ENCODE results near the gene YARS1. TPM values are rescaled to one million over a fixed set of nuclear protein-coding genes. Genes with fewer than 3 reads are reported as not detected.
A peak's percentile ranks its signal among the peaks of the same experiment; 100 is the strongest.

YARS1 gene
- total and polyA plus RNA-seq, 2 experiments from 2014 or later: 80.3 to 125 TPM

DNA sequence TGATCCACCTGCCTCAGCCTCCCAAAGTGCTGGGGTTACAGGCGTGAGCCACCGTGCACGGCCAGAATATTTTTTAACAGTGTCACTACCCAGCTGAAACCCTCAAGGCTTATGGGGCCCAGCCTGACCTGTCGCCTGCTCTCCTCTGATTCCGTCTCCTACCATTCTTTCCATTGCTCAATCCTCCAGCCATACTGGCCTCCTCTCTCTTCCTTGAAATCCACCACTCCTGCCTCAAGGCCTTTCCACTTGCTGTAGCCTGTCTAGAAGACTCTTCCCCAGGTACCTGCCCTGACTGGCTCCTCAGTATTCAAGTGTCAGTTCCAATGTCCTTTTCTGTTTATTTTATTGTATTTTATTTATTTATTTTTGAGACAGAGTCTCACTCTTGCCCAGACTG, 53.9 kb downstream of the YARS1 start:
- H3K4me1 ChIP-seq (ENCODE audit: low read depth): peaks cover 58% of the 10 kb centered on the region

GRCh38 chr1:32761936-32762335, 55.2 kb downstream of the YARS1 start:
- Histone ChIP-seq H3K4me1 (ENCODE audit: low read depth) (peaks cover 50% of the 10 kb centered on the region), H3K36me3 (no peaks in the 10 kb centered on the region), H3K27me3 (peaks cover 14% of the 10 kb centered on the region), H3K4me3 (no peak overlapping the region), H3K9me3 (ENCODE audit: low read depth) (no peaks in the 10 kb centered on the region), H3K27ac (no peak overlapping the region)
- no peak for DNase-seq (ENCODE audit: low read depth in 1 of 2, low spot score in 1 of 2)
- no peak for TF ChIP-seq CTCF (IDR thresholded peaks at IDR 0.05; ENCODE audit: low read depth, low read length)

More for the DNA sequence above, 53.9 kb downstream of the YARS1 start:
- no peaks in the 10 kb centered on the region for H3K36me3 ChIP-seq
- H3K27ac ChIP-seq: no peak overlapping the region
- H3K9me3 ChIP-seq (ENCODE audit: low read depth): no peaks in the 10 kb centered on the region
- TF ChIP-seq CTCF (IDR thresholded peaks at IDR 0.05; ENCODE audit: low read depth, low read length): no peak
- no peak for DNase-seq (ENCODE audit: low read depth in 1 of 2, low spot score in 1 of 2)
- H3K4me3 ChIP-seq: no peak overlapping the region
- H3K27me3 ChIP-seq: peaks cover 14% of the 10 kb centered on the region

GRCh38 chr1:32761253-32761877, 55.8 kb downstream of the YARS1 start:
- Histone ChIP-seq H3K4me3 (no peak overlapping the region), H3K27ac (no peak overlapping the region), H3K9me3 (ENCODE audit: low read depth) (no peaks in the 10 kb centered on the region), H3K4me1 (ENCODE audit: low read depth) (peaks cover 46% of the 10 kb centered on the region), H3K27me3 (peaks cover 14% of the 10 kb centered on the region), H3K36me3 (no peaks in the 10 kb centered on the region)
- TF ChIP-seq CTCF (IDR thresholded peaks at IDR 0.05; ENCODE audit: low read depth, low read length): no peak
- DNase-seq (ENCODE audit: low read depth in 1 of 2, low spot score in 1 of 2): peak in 1 of 2 donors; percentile 81

GRCh38 chr1:32759997-32760623, 57.0 kb downstream of the YARS1 start:
- Histone ChIP-seq H3K36me3 (no peaks in the 10 kb centered on the region), H3K4me3 (no peak overlapping the region), H3K4me1 (ENCODE audit: low read depth) (peaks cover 44% of the 10 kb centered on the region), H3K27me3 (peaks cover 13% of the 10 kb centered on the region), H3K9me3 (ENCODE audit: low read depth) (no peaks in the 10 kb centered on the region), H3K27ac (no peak overlapping the region)
- no peak for TF ChIP-seq CTCF (IDR thresholded peaks at IDR 0.05; ENCODE audit: low read depth, low read length)
- DNase-seq (ENCODE audit: low read depth in 1 of 2, low spot score in 1 of 2): peak; percentile 49 to 67

DNA sequence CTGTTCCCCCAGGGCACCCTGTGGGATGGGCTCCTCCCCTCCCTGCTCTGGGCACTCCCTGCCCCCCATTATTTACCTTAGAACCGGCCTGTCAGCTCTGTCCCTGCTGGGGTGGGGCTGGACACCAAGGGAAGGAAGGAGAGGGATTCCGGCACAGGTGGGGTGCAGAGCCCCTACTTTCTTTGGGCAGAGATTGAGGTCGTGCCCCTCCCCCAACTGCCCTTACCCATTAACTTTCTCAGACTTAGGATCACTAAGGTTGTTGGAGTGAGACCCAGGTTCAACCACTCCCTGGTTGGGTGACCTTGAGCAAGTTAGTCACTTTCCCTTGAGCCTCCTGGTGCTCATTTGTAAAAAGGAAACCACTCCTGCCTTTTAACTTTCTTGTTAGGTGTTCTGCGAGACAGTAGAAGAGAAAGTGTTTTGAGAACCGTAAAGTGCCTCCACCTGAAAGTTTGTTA, 57.6 kb downstream of the YARS1 start:
- no peak overlapping the region for H3K27ac ChIP-seq
- DNase-seq (ENCODE audit: low read depth in 1 of 2, low spot score in 1 of 2): no peak
- no peaks in the 10 kb centered on the region for H3K9me3 ChIP-seq (ENCODE audit: low read depth)
- H3K36me3 ChIP-seq: no peaks in the 10 kb centered on the region
- no peak for TF ChIP-seq CTCF (IDR thresholded peaks at IDR 0.05; ENCODE audit: low read depth, low read length)
- H3K4me3 ChIP-seq: no peak overlapping the region
- peaks cover 12% of the 10 kb centered on the region for H3K27me3 ChIP-seq
- H3K4me1 ChIP-seq (ENCODE audit: low read depth): peaks cover 39% of the 10 kb centered on the region

All from cardiac muscle cell (in vitro differentiated cells and primary cell).